ENCODE data around the gene PDE8A. TPM values are rescaled to one million over a fixed set of nuclear protein-coding genes. Genes with fewer than 3 reads are reported as not detected.

Gene PDE8A
- total and polyA plus RNA-seq, 2 of the 13 experiments (the other 11 are each of a cell fraction or from before 2014, with no cell fraction given) = 26.3 to 48.5 TPM

DNA sequence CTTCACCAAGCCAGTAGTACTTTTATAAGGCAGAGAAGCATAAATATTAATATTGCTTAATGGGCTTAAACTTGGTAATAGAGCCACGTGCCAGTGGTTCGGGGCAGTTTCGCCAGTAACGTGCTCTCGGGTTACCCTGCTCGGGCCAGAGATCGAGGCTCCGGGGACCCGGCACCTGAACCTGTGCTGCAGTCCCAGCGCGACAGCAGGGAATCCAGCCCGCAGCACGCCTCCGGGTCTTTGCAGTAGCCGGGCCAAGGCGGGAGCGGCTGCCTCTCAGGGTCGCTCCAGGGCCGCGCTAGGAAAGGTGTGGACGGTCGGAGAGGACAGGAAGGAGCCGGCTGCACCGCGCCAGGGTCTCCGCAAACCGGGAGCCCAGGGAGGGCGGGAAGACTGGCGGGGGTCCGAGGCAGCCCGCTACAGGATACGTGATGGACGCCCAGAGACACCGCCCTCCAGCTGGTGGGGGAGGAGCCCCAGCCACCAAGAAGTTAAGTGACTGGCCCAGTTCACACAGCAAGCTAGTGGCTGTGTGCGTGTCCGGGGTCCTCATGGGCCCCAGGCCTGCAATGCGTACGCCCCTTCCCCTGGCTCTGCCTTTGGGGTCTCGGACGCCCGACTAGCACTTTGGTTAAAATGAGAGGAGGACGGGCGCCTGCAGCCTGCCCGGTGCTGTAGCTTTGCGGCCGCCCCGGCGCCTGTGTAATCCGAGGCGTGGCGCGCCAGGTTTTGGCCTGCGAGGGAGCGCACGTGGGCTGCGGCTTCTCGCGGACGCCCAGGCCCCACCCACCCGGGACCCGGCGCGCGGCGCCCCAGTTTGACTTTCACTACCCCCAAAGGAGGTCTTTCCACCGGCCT is 1.2 kb upstream of the PDE8A start (continued):
- TF ChIP-seq SYNCRIP (IDR thresholded peaks at IDR 0.05; ENCODE audit: insufficient read depth, low read depth, low read length) (no peak), THRA (CRISPR knock-in tag; IDR thresholded peaks at IDR 0.05; ENCODE audit: borderline replicate concordance) (peak; percentile 80; the same call in 1 of the 2 replicates), ZSCAN9 (CRISPR knock-in tag; IDR thresholded peaks at IDR 0.05; ENCODE audit: borderline replicate concordance) (no peak; the same call in none of the 2 replicates), ZNF232 (CRISPR knock-in tag; IDR thresholded peaks at IDR 0.05; ENCODE audit: borderline replicate concordance) (0 out of 2 replicates have a peak, but pooled peaks have one; percentile 22), ZNF496 (CRISPR knock-in tag; IDR thresholded peaks at IDR 0.05; ENCODE audit: insufficient replicate concordance) (no peak), BHLHE40 (IDR thresholded peaks at IDR 0.05; ENCODE audit: low read length) (peak; percentile 40; the same call in 1 of the 2 replicates), GATA4 (IDR thresholded peaks at IDR 0.05; ENCODE audit: borderline replicate concordance, low read depth) (peak; percentile 47; the same call in 1 of the 2 replicates), SPEN (CRISPR knock-in tag; IDR thresholded peaks at IDR 0.05; ENCODE audit: low read depth) (peak; percentile 52; the same call in 1 of the 2 replicates), ZNF691 (CRISPR knock-in tag; IDR thresholded peaks at IDR 0.05; ENCODE audit: borderline replicate concordance, low read depth) (no peak), ZNF282 (IDR thresholded peaks at IDR 0.05; ENCODE audit: partially characterized antibody) (no peak), ELF4 (CRISPR knock-in tag; IDR thresholded peaks at IDR 0.05; ENCODE audit: borderline replicate concordance) (peak; percentile 77), HNRNPUL1 (IDR thresholded peaks at IDR 0.05; ENCODE audit: low read depth, low read length) (no peak), ZNF367 (CRISPR knock-in tag; IDR thresholded peaks at IDR 0.05; ENCODE audit: borderline replicate concordance) (0 out of 2 replicates have a peak, but pooled peaks have one; percentile 57), ZNF431 (CRISPR knock-in tag; IDR thresholded peaks at IDR 0.05; ENCODE audit: borderline replicate concordance, low read depth) (no peak), MED1 (CRISPR knock-in tag; IDR thresholded peaks at IDR 0.05) (peak; percentile 78), ZNF83 (CRISPR knock-in tag; IDR thresholded peaks at IDR 0.05; ENCODE audit: borderline replicate concordance) (peak; percentile 58; the same call in 1 of the 2 replicates), ZNF619 (CRISPR knock-in tag; IDR thresholded peaks at IDR 0.05) (0 out of 2 replicates have a peak, but pooled peaks have one; percentile 69), KAT8 (CRISPR knock-in tag; IDR thresholded peaks at IDR 0.05) (peak; percentile 75), ZNF34 (CRISPR knock-in tag; IDR thresholded peaks at IDR 0.05; ENCODE audit: borderline replicate concordance) (no peak), ZNF569 (CRISPR knock-in tag; IDR thresholded peaks at IDR 0.05; ENCODE audit: borderline replicate concordance) (no peak), ZNF550 (CRISPR knock-in tag; IDR thresholded peaks at IDR 0.05; ENCODE audit: borderline replicate concordance) (0 out of 2 replicates have a peak, but pooled peaks have one; percentile 46), MXI1 (IDR thresholded peaks at IDR 0.05; ENCODE audit: borderline replicate concordance, low read depth, low read length) (peak; percentile 80), FOXP1 (IDR thresholded peaks at IDR 0.05) (no peak), FOXP1 (CRISPR knock-in tag; IDR thresholded peaks at IDR 0.05) (no peak)
- TF ChIP-seq, protein P1, sequence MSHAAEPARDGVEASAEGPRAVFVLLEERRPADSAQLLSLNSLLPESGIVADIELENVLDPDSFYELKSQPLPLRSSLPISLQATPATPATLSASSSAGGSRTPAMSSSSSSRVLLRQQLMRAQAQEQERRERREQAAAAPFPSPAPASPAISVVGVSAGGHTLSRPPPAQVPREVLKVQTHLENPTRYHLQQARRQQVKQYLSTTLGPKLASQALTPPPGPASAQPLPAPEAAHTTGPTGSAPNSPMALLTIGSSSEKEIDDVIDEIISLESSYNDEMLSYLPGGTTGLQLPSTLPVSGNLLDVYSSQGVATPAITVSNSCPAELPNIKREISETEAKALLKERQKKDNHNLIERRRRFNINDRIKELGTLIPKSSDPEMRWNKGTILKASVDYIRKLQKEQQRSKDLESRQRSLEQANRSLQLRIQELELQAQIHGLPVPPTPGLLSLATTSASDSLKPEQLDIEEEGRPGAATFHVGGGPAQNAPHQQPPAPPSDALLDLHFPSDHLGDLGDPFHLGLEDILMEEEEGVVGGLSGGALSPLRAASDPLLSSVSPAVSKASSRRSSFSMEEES (CRISPR knock-in tag; IDR thresholded peaks at IDR 0.05) = no peak
- TF ChIP-seq, protein P2, sequence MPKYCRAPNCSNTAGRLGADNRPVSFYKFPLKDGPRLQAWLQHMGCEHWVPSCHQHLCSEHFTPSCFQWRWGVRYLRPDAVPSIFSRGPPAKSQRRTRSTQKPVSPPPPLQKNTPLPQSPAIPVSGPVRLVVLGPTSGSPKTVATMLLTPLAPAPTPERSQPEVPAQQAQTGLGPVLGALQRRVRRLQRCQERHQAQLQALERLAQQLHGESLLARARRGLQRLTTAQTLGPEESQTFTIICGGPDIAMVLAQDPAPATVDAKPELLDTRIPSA (CRISPR knock-in tag; IDR thresholded peaks at IDR 0.05; ENCODE audit: borderline replicate concordance) = no peak
